IPS-15b (cell line): ENCODE results near the gene RELN.

Experiments
- H3K27me3 ChIP-seq: one replicate; pipeline ENCODE4 v1.6.1; 2013; ENCODE audit warnings: low read length; ENCODE audit not compliant: control insufficient read depth, insufficient read depth
- H3K36me3 ChIP-seq: one replicate; pipeline ENCODE4 v1.6.1; 2013; ENCODE audit warnings: low read length; ENCODE audit not compliant: control insufficient read depth, insufficient read depth
- H3K4me1 ChIP-seq: one replicate; pipeline ENCODE4 v1.6.1; 2013; ENCODE audit warnings: mild to moderate bottlenecking, low read length; ENCODE audit not compliant: control insufficient read depth, insufficient read depth
- H3K4me3 ChIP-seq: one replicate; pipeline ENCODE4 v1.5.1; 2013; ENCODE audit warnings: low read depth, low read length
- H3K9ac ChIP-seq: one replicate; pipeline ENCODE4 v1.6.1; 2013; ENCODE audit warnings: low read depth, mild to moderate bottlenecking, low read length
- H3K9me3 ChIP-seq: one replicate; pipeline ENCODE4 v1.6.1; 2013; ENCODE audit warnings: mild to moderate bottlenecking, low read length; ENCODE audit not compliant: control insufficient read depth, insufficient read depth

Gene RELN

DNA sequence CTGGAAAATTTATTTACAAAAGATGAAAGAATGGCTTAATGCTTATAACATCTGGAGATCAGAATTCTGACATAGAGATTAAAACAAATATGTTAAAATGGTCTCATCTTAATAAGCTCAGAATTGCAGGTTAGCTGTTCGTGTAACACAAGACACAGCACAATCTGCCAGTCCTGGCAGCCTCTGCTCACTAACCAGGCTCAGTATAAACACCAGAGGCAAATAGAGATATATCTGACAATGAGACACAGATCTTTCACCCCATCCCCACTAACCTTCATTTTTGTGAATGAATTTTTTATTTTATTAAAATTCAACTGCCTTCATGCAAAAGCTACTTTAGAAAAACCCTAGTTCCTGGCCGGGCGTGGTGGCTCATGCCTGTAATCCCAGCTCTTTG lies 51.8 kb downstream of the RELN start:
- no peaks in the 10 kb centered on the region for H3K27me3 ChIP-seq
- H3K9me3 ChIP-seq: no peaks in the 10 kb centered on the region
- no peaks in the 10 kb centered on the region for H3K36me3 ChIP-seq
- no peaks in the 10 kb centered on the region for H3K4me1 ChIP-seq
- H3K4me3 ChIP-seq: no peak overlapping the region
- H3K9ac ChIP-seq: no peak overlapping the region

DNA sequence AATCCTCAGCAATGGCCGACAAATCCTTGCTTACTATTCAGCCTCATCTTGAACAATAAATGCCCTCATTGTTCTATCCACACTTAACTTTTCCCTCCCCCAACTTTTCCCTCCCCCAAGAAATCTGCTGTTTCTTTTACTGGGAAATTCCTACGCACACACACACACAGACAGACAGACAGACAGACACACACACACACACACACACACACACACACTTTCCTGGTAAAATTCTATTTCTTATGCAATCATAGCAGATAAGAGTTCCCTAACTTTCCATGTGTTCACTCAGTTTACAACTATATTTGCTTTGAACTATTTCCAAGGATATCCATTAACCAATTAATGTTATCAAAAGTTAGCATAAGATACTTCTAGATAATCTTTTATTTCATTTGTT lies 52.9 kb downstream of the RELN start:
- Histone ChIP-seq H3K4me3 (no peak overlapping the region), H3K27me3 (no peaks in the 10 kb centered on the region), H3K9me3 (no peaks in the 10 kb centered on the region), H3K4me1 (no peaks in the 10 kb centered on the region), H3K9ac (no peak overlapping the region), H3K36me3 (no peaks in the 10 kb centered on the region)

DNA sequence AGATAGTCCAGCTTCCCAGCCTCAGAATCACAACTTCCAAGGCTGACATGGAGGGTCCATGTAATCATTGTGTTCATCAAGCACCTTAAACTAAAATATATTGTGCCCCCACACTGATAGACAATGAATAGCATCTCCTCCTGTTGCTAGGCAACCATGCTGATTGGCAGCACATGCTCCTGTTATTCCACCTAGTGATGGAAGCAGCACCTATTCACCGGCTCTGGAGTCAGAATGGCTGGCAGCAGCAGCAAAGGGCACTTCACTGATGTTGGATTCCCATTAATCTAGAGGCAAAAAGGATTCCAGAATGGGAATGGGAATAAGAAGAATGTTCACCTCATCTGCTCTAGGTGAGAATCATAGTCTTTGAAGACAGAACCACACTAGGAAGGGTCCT lies 55.0 kb downstream of the RELN start:
- Histone ChIP-seq H3K4me3 (no peak overlapping the region), H3K27me3 (no peaks in the 10 kb centered on the region), H3K4me1 (no peaks in the 10 kb centered on the region), H3K9ac (no peak overlapping the region), H3K9me3 (no peaks in the 10 kb centered on the region), H3K36me3 (no peaks in the 10 kb centered on the region)

DNA sequence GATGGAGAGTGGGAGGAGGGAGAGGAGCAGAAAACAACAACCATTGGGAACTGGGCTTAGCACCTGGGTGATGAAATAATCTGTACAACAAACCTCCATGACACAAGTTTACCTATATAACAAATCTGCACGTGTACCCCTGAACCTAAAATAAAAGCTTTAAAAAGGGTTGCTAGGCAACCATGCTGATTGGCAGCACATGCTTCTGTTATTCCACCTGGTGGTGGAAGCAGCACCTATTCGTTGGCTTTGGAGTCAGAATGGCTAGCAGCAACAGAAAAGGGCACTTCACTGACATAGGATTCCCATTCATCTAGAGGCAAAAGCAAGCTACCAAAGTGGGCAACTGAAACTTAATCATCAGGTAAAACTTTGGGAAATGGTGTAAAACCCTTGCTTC lies 57.1 kb downstream of the RELN start:
- H3K9ac ChIP-seq: no peak overlapping the region

GRCh38 chr7:103929901-103930311 lies 59.6 kb downstream of the RELN start:
- no peak overlapping the region for H3K4me3 ChIP-seq
- no peaks in the 10 kb centered on the region for H3K27me3 ChIP-seq
- no peaks in the 10 kb centered on the region for H3K9me3 ChIP-seq
- no peaks in the 10 kb centered on the region for H3K36me3 ChIP-seq
- no peak overlapping the region for H3K9ac ChIP-seq
- no peaks in the 10 kb centered on the region for H3K4me1 ChIP-seq

More for the DNA sequence above, 57.1 kb downstream of the RELN start:
- Histone ChIP-seq H3K4me1 (no peaks in the 10 kb centered on the region), H3K27me3 (no peaks in the 10 kb centered on the region), H3K4me3 (no peak overlapping the region), H3K9me3 (no peaks in the 10 kb centered on the region), H3K36me3 (no peaks in the 10 kb centered on the region)

DNA sequence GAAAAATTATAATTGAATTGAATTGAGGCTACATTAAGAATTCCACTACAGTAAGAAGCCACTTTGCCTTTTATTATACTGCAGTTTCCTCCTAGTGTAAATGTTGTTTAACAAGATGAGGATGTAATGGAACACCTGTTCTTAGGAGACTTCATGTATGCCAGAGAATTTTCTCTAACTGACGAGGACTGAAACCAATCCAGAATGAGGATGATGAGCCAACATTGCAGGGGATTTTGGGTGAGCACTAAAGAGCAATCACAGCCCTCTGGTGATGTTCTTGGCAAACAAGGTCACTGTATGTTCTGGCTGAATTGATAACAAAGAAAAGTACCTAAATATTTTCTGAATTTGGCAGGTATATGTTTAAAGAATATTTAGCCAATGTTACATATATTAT lies 60.9 kb downstream of the RELN start:
- Histone ChIP-seq H3K36me3 (no peaks in the 10 kb centered on the region), H3K27me3 (no peaks in the 10 kb centered on the region), H3K4me3 (no peak overlapping the region), H3K9me3 (no peaks in the 10 kb centered on the region), H3K4me1 (no peaks in the 10 kb centered on the region), H3K9ac (no peak overlapping the region)

GRCh38 chr7:103924184-103924583 lies 65.3 kb downstream of the RELN start:
- H3K4me1 ChIP-seq: no peaks in the 10 kb centered on the region
- no peak overlapping the region for H3K4me3 ChIP-seq
- H3K9me3 ChIP-seq: no peaks in the 10 kb centered on the region
- H3K36me3 ChIP-seq: no peaks in the 10 kb centered on the region
- no peaks in the 10 kb centered on the region for H3K27me3 ChIP-seq
- H3K9ac ChIP-seq: no peak overlapping the region

DNA sequence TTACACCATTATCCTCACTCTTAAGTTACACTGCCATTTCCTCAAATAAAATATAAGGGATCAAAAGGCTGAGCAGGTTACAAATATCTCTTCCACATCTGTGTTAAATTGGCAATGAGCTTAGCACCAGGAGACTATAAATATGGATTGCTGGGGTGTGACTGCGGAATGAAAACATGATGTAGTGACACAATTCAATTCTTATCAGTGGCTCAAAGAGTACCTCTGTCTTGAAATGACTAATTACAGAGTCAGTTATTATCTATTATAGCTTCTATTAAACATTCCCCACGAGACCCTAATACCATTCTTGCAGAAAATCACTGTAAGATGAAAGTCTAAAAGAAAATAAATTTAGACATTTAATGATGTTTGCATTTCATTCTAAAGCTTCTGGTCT lies 67.1 kb downstream of the RELN start:
- H3K9me3 ChIP-seq: no peaks in the 10 kb centered on the region
- no peak overlapping the region for H3K9ac ChIP-seq
- no peaks in the 10 kb centered on the region for H3K4me1 ChIP-seq
- H3K27me3 ChIP-seq: no peaks in the 10 kb centered on the region
- H3K36me3 ChIP-seq: no peaks in the 10 kb centered on the region
- no peak overlapping the region for H3K4me3 ChIP-seq

GRCh38 chr7:103921692-103922091 lies 67.8 kb downstream of the RELN start:
- Histone ChIP-seq H3K36me3 (no peaks in the 10 kb centered on the region), H3K9ac (no peak overlapping the region), H3K9me3 (no peaks in the 10 kb centered on the region), H3K27me3 (no peaks in the 10 kb centered on the region), H3K4me1 (no peaks in the 10 kb centered on the region), H3K4me3 (no peak overlapping the region)

DNA sequence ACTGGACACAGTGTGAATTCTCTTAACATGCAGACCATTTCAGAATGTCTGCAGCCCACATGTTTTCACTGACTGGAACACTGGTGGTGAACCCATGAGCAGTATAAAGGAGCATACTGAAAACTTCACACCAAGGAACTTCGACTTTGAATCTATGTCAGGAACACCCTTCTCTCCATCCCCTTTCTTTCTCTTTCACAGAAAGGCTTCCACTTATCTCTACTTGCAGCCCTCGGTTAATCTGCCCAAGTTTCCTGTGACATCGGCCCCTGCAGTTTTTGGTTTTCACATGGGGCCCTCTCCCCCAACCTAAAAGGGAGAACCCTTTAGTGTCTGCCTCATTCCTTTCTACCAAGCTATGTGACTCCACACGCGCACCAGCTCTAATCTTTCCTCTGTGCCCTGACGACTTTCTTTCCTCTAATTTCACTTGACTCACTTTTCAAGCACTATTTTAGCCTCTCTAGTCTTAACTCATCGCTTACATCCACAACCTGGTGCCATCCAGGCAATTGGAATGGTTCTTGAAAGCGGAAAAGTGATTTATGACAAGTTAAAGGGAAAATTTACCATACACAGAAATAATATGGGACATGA lies 70.1 kb downstream of the RELN start:
- Histone ChIP-seq H3K4me1 (no peaks in the 10 kb centered on the region), H3K9ac (no peak overlapping the region), H3K27me3 (no peaks in the 10 kb centered on the region), H3K36me3 (no peaks in the 10 kb centered on the region), H3K4me3 (no peak overlapping the region), H3K9me3 (no peaks in the 10 kb centered on the region)

DNA sequence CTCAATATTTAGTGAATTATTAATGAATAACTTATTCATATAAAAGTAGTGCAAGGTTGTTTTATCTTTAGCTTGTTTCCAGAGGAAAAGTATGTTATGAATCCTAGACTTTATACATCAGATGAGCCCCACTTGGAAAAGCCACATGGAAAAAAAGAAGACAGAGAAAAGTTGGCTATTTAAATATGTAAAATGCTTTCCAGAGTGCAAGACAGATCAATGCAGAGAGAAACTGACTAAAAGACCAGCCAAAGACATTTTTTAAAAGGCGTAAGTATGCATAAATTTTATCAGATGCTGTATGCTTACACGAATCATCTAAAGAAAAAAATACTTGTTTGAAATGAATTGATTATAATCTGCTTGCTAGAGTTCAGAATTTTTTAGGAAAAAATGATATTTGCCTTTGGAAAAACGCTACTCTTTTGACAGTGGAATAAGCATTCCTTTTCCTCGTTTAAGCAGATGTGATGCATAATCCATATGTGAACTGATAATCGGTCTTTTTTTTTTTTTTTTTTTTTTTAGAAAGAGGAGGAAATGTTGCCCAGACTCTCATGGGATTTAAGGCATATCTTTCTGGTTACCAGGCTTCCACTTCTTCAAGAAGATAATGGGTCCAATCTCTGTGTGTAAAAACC lies 70.7 kb downstream of the RELN start:
- Histone ChIP-seq H3K4me3 (no peak overlapping the region), H3K27me3 (no peaks in the 10 kb centered on the region), H3K9ac (no peak overlapping the region), H3K36me3 (no peaks in the 10 kb centered on the region), H3K9me3 (no peaks in the 10 kb centered on the region), H3K4me1 (no peaks in the 10 kb centered on the region)

- Histone ChIP-seq H3K36me3 (no peaks in the 10 kb centered on the region), H3K27me3 (no peaks in the 10 kb centered on the region), H3K4me3 (no peak overlapping the region), H3K9ac (no peak overlapping the region), H3K9me3 (no peaks in the 10 kb centered on the region), H3K4me1 (no peaks in the 10 kb centered on the region)
Observed at GRCh38 chr7:103915680-103916357, 73.6 kb downstream of the RELN start.
